ENCODE results near the gene FNBP1L. TPM values are rescaled to one million over a fixed set of nuclear protein-coding genes. Genes with fewer than 3 reads are reported as not detected.

The FNBP1L gene
- total and polyA plus RNA-seq, 12 donors, result 10.7 to 41.4 (median 23.8) TPM

DNA sequence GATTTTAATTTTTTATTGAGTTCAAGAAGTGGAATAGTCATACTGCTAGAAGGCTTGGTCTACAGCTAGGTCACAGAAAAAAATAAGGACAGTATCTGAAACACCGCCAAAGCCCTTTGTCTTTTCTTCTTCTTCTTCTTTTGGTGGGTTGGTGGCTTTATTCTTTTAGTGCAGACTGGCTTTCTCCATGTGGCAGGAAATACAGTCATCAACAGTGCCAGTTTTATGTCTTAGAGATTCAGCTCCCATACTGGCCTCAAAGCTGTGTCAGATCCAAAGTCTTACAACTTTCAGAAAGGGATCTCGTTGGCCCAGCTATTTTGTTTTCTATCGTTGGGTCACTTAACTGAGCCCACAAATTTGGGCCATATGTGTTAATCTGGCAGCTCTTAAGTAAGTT, 58.2 kb downstream of the FNBP1L start:
- Histone ChIP-seq H3K36me3 (peaks cover 0 to 14% (median 0%) of the 10 kb centered on the region in 9 donors), H3K27me3 (no peaks in the 10 kb centered on the region), H3K4me1 (peaks cover 0 to 24% (median 0%) of the 10 kb centered on the region in 9 donors), H3K4me3 (no peak overlapping the region), H3K9me3 (no peaks in the 10 kb centered on the region), H3K27ac (no peak overlapping the region)
- ATAC-seq (no peak), DNase-seq (no peak)
- TF ChIP-seq, protein P1, sequence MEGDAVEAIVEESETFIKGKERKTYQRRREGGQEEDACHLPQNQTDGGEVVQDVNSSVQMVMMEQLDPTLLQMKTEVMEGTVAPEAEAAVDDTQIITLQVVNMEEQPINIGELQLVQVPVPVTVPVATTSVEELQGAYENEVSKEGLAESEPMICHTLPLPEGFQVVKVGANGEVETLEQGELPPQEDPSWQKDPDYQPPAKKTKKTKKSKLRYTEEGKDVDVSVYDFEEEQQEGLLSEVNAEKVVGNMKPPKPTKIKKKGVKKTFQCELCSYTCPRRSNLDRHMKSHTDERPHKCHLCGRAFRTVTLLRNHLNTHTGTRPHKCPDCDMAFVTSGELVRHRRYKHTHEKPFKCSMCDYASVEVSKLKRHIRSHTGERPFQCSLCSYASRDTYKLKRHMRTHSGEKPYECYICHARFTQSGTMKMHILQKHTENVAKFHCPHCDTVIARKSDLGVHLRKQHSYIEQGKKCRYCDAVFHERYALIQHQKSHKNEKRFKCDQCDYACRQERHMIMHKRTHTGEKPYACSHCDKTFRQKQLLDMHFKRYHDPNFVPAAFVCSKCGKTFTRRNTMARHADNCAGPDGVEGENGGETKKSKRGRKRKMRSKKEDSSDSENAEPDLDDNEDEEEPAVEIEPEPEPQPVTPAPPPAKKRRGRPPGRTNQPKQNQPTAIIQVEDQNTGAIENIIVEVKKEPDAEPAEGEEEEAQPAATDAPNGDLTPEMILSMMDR (IDR thresholded peaks at IDR 0.05), result no peak
- intact Hi-C loops (cut with DNase I), result no loop called here
- WGBS, 2 donors, result 87 to 89% methylated on average over 3 of the region's 3 CpGs

DNA sequence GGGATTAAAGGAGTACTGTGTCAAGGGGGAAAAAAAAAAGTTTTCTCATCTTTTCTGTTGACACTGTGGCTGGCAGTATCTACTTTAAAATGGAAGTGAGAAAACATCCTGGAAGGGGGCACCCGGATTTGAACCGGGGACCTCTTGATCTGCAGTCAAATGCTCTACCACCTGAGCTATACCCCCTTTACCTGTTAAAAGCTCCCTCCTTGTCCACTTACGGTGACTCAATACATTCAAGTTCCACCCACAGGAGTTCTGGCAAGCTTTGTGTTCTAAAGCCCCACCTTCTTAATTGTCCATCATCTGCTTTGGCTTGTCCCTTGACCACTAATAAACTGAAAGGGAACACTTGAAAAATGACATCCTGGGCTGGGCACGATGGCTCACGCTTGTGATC, 68.2 kb downstream of the FNBP1L start:
- intact Hi-C loops (cut with DNase I), result no loop called here

DNA sequence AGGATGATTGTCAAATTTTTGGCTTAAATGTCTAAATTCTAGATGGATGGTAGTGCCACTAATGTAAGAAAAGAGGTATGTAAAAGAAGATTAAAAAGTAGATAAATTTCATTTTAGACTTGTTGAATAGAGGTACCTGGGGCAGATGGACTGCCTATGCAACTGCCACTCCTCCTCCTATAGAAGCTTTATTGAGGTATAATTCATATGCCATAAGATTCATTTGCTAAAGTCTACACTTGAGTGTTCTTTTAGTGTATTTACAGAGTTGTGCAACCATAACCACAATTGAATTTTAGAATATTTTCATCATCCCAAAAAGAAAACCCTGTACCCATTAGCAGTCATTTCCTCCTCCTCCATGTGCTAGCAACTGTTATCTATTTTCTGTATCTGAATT, 70.6 kb downstream of the FNBP1L start:
- peaks cover 0 to 22% (median 0%) of the 10 kb centered on the region in 9 donors for H3K36me3 ChIP-seq
- ATAC-seq (no peak), DNase-seq (no peak)
- no peak overlapping the region for H3K27ac ChIP-seq
- intact Hi-C loops (cut with DNase I), result no loop called here
- no peaks in the 10 kb centered on the region for H3K9me3 ChIP-seq
- TF ChIP-seq, protein P1 (IDR thresholded peaks at IDR 0.05), result no peak
- H3K4me1 ChIP-seq, result peaks cover 0 to 4% (median 0%) of the 10 kb centered on the region in 9 donors
- no peak overlapping the region for H3K4me3 ChIP-seq
- no peaks in the 10 kb centered on the region for H3K27me3 ChIP-seq

More for the DNA sequence above, 68.2 kb downstream of the FNBP1L start:
- Histone ChIP-seq H3K27me3 (no peaks in the 10 kb centered on the region), H3K4me3 (no peak overlapping the region), H3K4me1 (peaks cover 0 to 4% (median 0%) of the 10 kb centered on the region in 9 donors), H3K9me3 (no peaks in the 10 kb centered on the region), H3K36me3 (peaks cover 0 to 2% (median 0%) of the 10 kb centered on the region in 9 donors), H3K27ac (no peak overlapping the region)
- DNase-seq (no peak), ATAC-seq (no peak)
- TF ChIP-seq, protein P1 (IDR thresholded peaks at IDR 0.05), result no peak
- WGBS, 2 donors, result 91 to 93% methylated on average over 5 of the region's 5 CpGs

DNA sequence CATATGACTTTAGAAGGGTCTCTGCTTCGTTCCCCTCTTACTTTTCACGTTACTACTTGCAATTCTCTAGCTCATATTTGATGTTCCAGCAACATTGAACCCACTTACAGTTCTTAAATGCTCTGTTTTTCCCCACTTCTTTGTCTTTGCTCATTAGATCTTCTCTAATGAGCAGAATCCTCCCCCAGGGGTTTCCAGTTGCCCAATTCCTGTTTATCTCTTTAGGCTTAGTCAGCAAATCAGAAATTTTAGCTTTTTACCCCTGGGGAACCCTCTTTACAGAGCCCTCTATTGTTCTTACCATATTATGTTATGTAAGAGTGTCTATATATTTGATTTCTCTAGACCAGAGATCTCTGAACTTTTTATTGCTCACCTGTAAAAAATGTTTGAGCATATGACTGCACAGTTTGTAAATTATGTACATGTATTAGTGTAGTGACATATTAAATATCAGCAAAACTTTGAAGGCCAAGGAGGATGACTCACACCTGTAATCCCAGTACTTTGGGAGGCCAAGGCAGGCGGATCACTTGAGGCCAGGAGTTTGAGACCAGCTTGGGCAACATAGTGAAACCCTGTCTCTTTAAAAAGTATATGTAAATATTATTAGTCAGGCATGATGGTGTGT, 71.4 kb downstream of the FNBP1L start:
- Histone ChIP-seq H3K4me1 (peaks cover 0 to 4% (median 0%) of the 10 kb centered on the region in 9 donors), H3K36me3 (peaks cover 0 to 22% (median 0%) of the 10 kb centered on the region in 9 donors), H3K9me3 (no peaks in the 10 kb centered on the region), H3K27me3 (no peaks in the 10 kb centered on the region), H3K4me3 (no peak overlapping the region), H3K27ac (no peak overlapping the region)
- intact Hi-C loops (cut with DNase I), result no loop called here
- WGBS, 2 donors, result 66 to 67% methylated on average over 3 of the region's 3 CpGs
- DNase-seq (no peak), ATAC-seq (no peak)
- TF ChIP-seq, protein P1 (IDR thresholded peaks at IDR 0.05), result no peak
